ENCODE measurements around the gene ABCF3.

DNA sequence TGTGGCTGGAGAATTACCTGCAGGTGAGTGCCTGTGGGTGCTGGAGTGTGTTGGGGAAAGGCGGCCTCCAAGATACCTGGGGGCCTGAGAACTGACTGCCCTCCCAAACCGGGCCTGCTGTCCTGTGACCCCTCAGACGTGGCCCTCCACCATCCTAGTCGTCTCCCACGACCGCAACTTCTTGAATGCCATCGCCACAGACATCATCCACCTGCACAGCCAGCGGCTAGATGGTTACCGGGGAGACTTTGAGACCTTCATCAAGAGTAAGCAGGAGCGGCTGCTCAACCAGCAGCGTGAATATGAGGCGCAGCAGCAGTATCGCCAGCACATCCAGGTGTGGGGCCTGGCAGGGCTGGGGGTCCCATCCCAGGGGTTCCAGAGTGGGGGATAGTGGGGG is 3.4 kb downstream of the ABCF3 start:
- TF ChIP-seq FEZF1 (tag by site-specific recombination; IDR thresholded peaks at IDR 0.05) = no peak
- TF ChIP-seq ZBTB21 (tag by site-specific recombination; IDR thresholded peaks at IDR 0.05) = no peak
- TF ChIP-seq, protein P1, sequence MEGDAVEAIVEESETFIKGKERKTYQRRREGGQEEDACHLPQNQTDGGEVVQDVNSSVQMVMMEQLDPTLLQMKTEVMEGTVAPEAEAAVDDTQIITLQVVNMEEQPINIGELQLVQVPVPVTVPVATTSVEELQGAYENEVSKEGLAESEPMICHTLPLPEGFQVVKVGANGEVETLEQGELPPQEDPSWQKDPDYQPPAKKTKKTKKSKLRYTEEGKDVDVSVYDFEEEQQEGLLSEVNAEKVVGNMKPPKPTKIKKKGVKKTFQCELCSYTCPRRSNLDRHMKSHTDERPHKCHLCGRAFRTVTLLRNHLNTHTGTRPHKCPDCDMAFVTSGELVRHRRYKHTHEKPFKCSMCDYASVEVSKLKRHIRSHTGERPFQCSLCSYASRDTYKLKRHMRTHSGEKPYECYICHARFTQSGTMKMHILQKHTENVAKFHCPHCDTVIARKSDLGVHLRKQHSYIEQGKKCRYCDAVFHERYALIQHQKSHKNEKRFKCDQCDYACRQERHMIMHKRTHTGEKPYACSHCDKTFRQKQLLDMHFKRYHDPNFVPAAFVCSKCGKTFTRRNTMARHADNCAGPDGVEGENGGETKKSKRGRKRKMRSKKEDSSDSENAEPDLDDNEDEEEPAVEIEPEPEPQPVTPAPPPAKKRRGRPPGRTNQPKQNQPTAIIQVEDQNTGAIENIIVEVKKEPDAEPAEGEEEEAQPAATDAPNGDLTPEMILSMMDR (tag by site-specific recombination; IDR thresholded peaks at IDR 0.05) = no peak
- no peak for TF ChIP-seq ZNF214 (tag by site-specific recombination; IDR thresholded peaks at IDR 0.05; ENCODE audit: borderline replicate concordance)
- TF ChIP-seq ZNF621 (tag by site-specific recombination; IDR thresholded peaks at IDR 0.05) = no peak
